HG03060 (cell line): ENCODE data around the gene LAMTOR3.
"Not testable (repeated sequence)": the region's sequence is repeated elsewhere in the genome, so short reads cannot be mapped to it uniquely, and the experiment has no call there.

Experiments used
- ATAC-seq: cut with Tn5 transposase; IDR thresholded peaks from one replicate; pipeline ENCODE4 v1.9.1; 2021; ENCODE audit warnings: low read depth, moderate number of reproducible peaks; ENCODE audit not compliant: unreplicated experiment

LAMTOR3 gene

DNA sequence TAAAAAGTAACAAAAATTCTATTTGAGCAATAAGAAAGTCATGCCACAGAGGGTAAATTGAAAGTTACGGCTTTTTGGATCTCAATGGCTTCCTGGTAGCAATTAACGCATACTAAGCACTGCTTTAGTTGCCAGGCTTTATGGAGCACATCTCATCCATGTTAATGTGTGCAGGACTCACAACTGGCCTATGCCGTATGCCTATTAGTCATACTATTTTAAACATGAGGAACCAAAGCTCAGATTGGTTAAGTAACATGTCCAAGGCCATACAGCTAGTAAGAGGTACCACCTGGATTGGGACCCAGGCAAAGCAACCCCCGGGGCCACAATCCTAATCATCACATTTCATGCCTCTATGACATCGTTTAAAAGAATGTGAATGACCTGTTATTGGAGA, 60.5 kb downstream of the LAMTOR3 start:
- ATAC-seq, result no peak

DNA sequence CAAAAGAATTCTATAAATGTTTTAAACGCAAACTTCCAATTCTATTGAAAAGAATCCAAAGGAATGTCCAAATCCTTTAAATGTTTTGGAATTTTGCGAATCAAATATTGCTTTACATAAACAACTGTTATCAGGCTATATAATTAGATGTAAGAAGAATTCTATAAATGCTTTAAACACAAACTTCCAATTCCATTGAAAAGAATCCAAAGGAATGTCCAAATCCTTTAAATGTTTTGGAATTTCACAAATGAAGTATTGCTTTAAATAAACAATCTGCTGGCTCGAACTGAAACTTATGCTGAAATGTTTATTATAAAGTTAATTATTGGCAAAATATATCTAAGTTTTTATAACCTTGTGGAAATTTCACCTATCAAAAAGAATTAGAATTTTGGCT, 61.5 kb downstream of the LAMTOR3 start:
- no peak for ATAC-seq

DNA sequence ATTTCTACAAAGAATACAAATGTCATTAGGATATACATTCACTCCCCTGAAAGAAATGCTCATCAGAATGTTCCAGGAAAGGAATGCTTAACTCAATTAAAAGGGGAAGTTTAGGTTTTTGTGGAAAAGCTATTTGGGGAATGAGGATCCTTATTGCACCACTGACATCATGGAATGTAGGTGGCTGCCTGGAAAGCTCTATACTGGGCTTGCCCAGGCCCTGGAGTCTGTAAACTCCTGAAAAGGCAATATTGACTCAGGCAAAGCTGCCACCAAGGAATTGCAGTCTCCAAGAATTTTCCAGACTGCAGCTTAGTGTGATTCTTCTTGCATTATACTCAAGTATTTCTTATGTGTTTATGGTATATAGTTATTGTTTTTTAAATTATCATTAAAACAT, 61.9 kb downstream of the LAMTOR3 start:
- no peak for ATAC-seq

DNA sequence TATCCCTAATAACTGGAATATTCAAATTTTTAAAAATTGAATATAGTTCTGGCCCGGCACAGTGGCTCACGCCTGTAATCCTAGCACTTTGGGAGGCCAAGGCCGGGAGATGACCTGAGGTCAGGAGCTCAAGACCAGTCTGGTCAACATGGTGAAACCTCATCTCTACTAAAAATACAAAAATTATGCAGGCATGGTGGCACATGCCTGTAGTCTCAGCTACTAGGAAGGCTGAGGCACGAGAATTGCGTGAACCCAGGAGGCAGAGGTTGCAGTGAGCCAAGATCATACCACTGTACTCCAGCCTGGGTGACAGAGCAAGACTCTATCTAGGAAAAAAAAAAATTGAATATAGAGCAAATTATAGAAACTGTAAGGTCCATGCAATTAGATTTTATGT, 64.2 kb downstream of the LAMTOR3 start:
- ATAC-seq, result not testable (repeated sequence)

DNA sequence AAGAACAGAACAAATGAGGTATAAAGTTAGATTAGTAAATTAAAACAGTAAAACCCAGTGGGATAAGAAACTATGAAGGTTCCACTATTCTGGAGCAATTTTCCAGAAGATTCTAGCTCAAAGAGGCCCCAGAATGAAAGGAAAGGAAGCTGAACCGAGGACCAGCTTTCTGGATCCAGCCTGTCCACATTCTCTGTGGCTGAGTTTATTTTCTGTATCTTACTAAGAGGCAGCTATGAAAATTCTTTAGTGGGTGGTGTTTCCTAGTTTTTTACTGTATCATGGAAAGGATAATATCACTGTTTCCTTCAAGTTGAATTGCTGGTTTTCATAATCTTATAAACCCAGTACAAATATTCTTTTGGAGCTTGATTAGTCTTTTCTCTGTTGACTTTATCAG, 65.8 kb downstream of the LAMTOR3 start:
- ATAC-seq, result no peak
